ENCODE results near the gene TST. TPM values are rescaled to one million over a fixed set of nuclear protein-coding genes. Genes with fewer than 3 reads are reported as not detected.

The TST gene
- total RNA-seq, 1 experiment from 2014 or later, result 99.4 TPM

DNA sequence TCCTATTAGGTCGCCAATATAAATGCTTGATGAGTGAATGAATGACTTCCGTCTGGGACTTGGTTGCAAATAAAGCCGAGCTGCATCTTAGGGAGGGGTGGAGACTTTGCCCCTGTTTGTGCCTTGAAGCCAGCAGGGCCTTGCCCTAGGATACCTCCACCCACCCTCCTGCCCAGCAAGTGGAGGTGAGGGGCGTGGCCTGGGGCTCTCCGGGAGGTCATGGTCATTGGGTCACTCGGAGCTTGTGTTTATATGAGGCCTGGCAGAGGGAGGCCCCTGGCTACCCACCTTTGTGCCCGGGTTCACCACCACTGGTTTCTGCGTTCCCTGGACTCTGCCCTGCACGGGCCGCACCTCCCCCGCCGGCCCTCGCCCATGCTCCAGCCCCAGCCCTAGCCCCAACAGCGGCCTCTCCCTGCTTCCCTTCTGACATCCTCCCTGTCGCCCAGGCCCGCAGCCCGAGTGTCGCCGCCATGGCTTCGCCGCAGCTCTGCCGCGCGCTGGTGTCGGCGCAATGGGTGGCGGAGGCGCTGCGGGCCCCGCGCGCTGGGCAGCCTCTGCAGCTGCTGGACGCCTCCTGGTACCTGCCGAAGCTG is 4.6 kb upstream of the TST start:
- BruUV-seq (replicated peaks), result no TSS peak
- Histone ChIP-seq H3K36me3 (ENCODE audit: low read depth) (peaks cover 12% of the 10 kb centered on the region; the same call in 1 of the 2 replicates), H2AFZ (no peak overlapping the region), H3K4me2 (no peak overlapping the region), H3K79me2 (ENCODE audit: low read depth) (peaks cover 22% of the 10 kb centered on the region), H3K4me1 (replicated peaks; ENCODE audit: insufficient read depth) (peaks cover 10% of the 10 kb centered on the region; the same call in 1 of the 2 replicates), H3K27ac (no peak overlapping the region), H3K4me3 (no peak overlapping the region), H4K20me1 (ENCODE audit: insufficient read depth) (no peaks in the 10 kb centered on the region), H3F3A (ENCODE audit: insufficient read depth, low read depth) (peaks cover 9% of the 10 kb centered on the region; the same call in 1 of the 2 replicates), H3K27me3 (ENCODE audit: insufficient read depth, low read depth) (no peaks in the 10 kb centered on the region), H3K9me3 (ENCODE audit: insufficient read depth, low read depth) (no peaks in the 10 kb centered on the region), H3K9me2 (ENCODE audit: insufficient read depth) (no peaks in the 10 kb centered on the region)
- ChIA-PET POLR2A (ENCODE audit: unreplicated experiment) (no interaction called here), CTCF (no interaction called here)
- TF ChIP-seq, protein P1, sequence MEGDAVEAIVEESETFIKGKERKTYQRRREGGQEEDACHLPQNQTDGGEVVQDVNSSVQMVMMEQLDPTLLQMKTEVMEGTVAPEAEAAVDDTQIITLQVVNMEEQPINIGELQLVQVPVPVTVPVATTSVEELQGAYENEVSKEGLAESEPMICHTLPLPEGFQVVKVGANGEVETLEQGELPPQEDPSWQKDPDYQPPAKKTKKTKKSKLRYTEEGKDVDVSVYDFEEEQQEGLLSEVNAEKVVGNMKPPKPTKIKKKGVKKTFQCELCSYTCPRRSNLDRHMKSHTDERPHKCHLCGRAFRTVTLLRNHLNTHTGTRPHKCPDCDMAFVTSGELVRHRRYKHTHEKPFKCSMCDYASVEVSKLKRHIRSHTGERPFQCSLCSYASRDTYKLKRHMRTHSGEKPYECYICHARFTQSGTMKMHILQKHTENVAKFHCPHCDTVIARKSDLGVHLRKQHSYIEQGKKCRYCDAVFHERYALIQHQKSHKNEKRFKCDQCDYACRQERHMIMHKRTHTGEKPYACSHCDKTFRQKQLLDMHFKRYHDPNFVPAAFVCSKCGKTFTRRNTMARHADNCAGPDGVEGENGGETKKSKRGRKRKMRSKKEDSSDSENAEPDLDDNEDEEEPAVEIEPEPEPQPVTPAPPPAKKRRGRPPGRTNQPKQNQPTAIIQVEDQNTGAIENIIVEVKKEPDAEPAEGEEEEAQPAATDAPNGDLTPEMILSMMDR (conservative IDR thresholded peaks at IDR 0.05), result no peak
- TF ChIP-seq EZH2 (IDR thresholded peaks at IDR 0.05; ENCODE audit: low read depth), result no peak
- intact Hi-C loops (cut with micrococcal nuclease; ENCODE audit: unreplicated experiment), result no loop called here
- no peak for DNase-seq

DNA sequence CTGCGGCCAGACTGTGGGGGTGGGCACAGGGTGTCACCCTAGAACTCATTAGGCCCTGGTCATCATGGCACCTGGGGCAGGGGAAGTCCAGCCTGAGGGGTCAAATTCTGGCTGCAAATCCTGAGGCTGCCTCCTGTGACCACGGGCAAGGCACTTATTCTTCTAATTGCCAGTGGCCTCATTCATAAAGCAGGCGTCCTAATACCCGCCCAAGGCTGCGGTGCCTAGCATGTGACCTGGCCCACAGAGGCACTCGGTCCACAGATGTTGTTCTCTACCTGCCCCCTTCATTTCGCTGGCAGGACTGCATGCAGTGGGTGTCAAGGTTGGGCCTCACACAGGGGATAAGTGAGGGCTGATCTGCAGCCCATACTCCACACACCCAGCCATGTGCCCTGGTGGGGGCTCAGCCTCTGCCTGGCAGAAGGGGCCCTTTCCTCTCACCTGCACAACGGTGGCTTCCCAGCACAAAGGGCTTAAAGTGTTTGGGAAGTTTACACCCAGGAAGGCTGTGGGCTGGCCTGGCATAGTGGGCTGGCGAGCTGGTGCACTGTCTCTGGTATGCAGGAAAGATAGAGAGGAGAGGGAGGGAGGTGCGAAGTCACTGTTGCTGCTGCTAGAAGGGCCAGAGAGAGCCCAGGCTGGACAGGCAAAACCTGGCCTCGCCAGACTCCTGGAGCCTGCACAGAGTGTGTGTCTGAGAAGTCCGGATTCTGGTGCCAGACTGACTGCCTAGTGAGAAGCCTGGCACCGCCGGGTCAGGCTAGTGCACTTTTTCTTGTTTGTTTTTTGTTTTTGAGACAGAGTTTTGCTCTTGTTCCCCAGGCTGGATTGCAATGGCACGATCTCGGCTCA is 3.5 kb upstream of the TST start:
- Histone ChIP-seq H2AFZ (no peak overlapping the region), H3K9me2 (ENCODE audit: insufficient read depth) (no peaks in the 10 kb centered on the region), H3K79me2 (ENCODE audit: low read depth) (peaks cover 33% of the 10 kb centered on the region), H3F3A (ENCODE audit: insufficient read depth, low read depth) (peaks cover 9% of the 10 kb centered on the region; the same call in 1 of the 2 replicates), H3K4me3 (no peak overlapping the region), H3K36me3 (ENCODE audit: low read depth) (peaks cover 8% of the 10 kb centered on the region; the same call in 1 of the 2 replicates), H3K27ac (no peak overlapping the region), H4K20me1 (ENCODE audit: insufficient read depth) (peaks cover 1% of the 10 kb centered on the region; the same call in 1 of the 2 replicates), H3K4me2 (no peak overlapping the region), H3K9me3 (ENCODE audit: insufficient read depth, low read depth) (no peaks in the 10 kb centered on the region), H3K4me1 (replicated peaks; ENCODE audit: insufficient read depth) (peaks cover 19% of the 10 kb centered on the region), H3K27me3 (ENCODE audit: insufficient read depth, low read depth) (no peaks in the 10 kb centered on the region)
- no peak for TF ChIP-seq EZH2 (IDR thresholded peaks at IDR 0.05; ENCODE audit: low read depth)
- TF ChIP-seq, protein P1 (conservative IDR thresholded peaks at IDR 0.05), result no peak
- POLR2A ChIA-PET (ENCODE audit: unreplicated experiment), result no interaction called here
- CTCF ChIA-PET, result interaction anchor here (2.6 to 2.7 kb wide), 2 partner anchors 10 to 21 kb away, joined by 6 to 7 read pairs; no protein-coding TSS in a partner anchor
- intact Hi-C loops (cut with micrococcal nuclease; ENCODE audit: unreplicated experiment), result no loop called here
- DNase-seq, result no peak
- no TSS peak for BruUV-seq (replicated peaks)

DNA sequence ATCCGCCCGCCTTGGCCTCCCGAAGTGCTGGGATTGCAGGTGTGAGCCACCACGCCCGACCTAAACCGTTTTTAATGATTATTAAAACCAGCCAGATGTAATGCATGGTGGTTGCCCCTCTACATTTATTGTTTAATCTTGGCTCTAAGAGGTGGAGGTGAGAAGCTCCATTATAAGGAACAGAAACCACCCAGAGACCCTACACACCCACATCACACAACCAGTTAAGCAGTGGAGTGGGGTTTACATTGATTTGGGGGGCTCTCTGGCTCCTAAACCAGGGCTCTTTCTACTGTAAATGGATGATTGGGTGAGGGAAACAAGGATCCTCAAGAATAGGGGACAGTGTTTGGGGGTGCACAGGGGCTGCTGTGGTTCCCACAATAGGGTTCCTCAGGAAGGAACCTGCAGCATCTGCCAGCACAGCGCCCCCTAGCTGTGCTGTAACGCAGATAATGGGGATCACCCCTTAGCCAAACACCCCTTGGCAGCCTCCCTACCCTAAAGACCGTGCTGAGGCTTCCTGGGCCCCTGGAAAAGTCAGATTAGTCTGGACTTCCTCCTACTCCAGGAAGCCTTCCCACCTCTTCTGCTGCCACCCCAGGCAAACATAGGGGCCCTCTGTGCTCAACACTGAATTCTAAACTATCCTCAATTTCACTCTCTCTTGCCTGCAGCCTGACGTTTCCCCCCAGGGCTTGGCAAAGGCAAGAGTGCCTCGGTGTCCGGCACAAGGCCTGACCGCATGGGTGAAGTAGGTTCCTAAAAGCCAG is 2.6 kb upstream of the TST start:
- POLR2A ChIA-PET (ENCODE audit: unreplicated experiment), result interaction anchor here (0.6 kb wide), 1 partner anchor 493 kb away, joined by 3 read pairs; the partner anchor contains the start of gene EIF3D
- intact Hi-C loops (cut with micrococcal nuclease; ENCODE audit: unreplicated experiment), result no loop called here
- Histone ChIP-seq H3K9me3 (ENCODE audit: insufficient read depth, low read depth) (no peaks in the 10 kb centered on the region), H2AFZ (no peak overlapping the region), H4K20me1 (ENCODE audit: insufficient read depth) (peaks cover 7% of the 10 kb centered on the region; the same call in 1 of the 2 replicates), H3K27ac (no peak overlapping the region), H3K4me1 (replicated peaks; ENCODE audit: insufficient read depth) (peaks cover 23% of the 10 kb centered on the region), H3K4me2 (no peak overlapping the region), H3K27me3 (ENCODE audit: insufficient read depth, low read depth) (no peaks in the 10 kb centered on the region), H3K9me2 (ENCODE audit: insufficient read depth) (no peaks in the 10 kb centered on the region), H3K4me3 (no peak overlapping the region), H3F3A (ENCODE audit: insufficient read depth, low read depth) (peaks cover 9% of the 10 kb centered on the region; the same call in 1 of the 2 replicates), H3K79me2 (ENCODE audit: low read depth) (peaks cover 40% of the 10 kb centered on the region), H3K36me3 (ENCODE audit: low read depth) (0 out of 2 replicates have a peak, but pooled peaks cover 7% of the 10 kb centered on the region)
- no TSS peak for BruUV-seq (replicated peaks)
- TF ChIP-seq, protein P1 (conservative IDR thresholded peaks at IDR 0.05), result peak; percentile 98
- no peak for TF ChIP-seq EZH2 (IDR thresholded peaks at IDR 0.05; ENCODE audit: low read depth)
- CTCF ChIA-PET, result interaction anchor here (0.6 to 2.7 kb wide), 4 partner anchors 9 to 51 kb away, joined by 6 to 12 read pairs (median 6); no protein-coding TSS in a partner anchor
- DNase-seq, result no peak

All from PC-9 (cell line).